Ascending aorta (tissue), 2 donors: ENCODE results near the gene ARHGAP23. TPM values are rescaled to one million over a fixed set of nuclear protein-coding genes. Genes with fewer than 3 reads are reported as not detected.

Experiments used
- DNase-seq, 2 donors: peaks; one replicate each; pipeline ENCODE4 v3.0.0-alpha.2; 2019; ENCODE audit warnings: low spot score in 2 of 2
- H3K27ac ChIP-seq, 2 donors: fragments of 200-600 bp; sonication (generic); one replicate each; pipeline ENCODE4 v1.5.1; 2016 to 2017; ENCODE audit warnings: mild to moderate bottlenecking in 1 of 2
- H3K27me3 ChIP-seq: fragments of 200-600 bp; sonication (generic); one replicate; pipeline ENCODE4 v1.5.1; 2017
- H3K36me3 ChIP-seq, 2 donors: fragments of 200-600 bp; sonication (generic); one replicate each; pipeline ENCODE4 v1.5.1; 2016
- H3K4me1 ChIP-seq, 2 donors: fragments of 200-600 bp; sonication (generic); one replicate each; pipeline ENCODE4 v1.5.1; 2016 to 2017; ENCODE audit warnings: mild to moderate bottlenecking in 1 of 2
- H3K4me3 ChIP-seq, 2 donors: fragments of 200-600 bp; sonication (generic); one replicate each; pipeline ENCODE4 v1.5.1; 2016 to 2017; ENCODE audit warnings: mild to moderate bottlenecking in 1 of 2
- H3K9me3 ChIP-seq, 2 donors: fragments of 200-600 bp; sonication (generic); one replicate each; pipeline ENCODE4 v1.5.1; 2016
- intact Hi-C: fragments of 100-400 bp; cut with DNase I; formaldehyde crosslinking; loops from one replicate; pipeline ENCODE4 v1.15.1; 2023
- total RNA-seq: library from RNA; depleted of rRNA; stranded (reverse); fragments of >200 nt; gene quantifications from one replicate; pipeline ENCODE4 v1.1.0, GENCODE V29; 2016
- TF ChIP-seq, protein P1 (sequence below), 3 experiments: fragments of 200-600 bp in 2 of 3; fragments of 450-650 bp in 1 of 3; sonication (generic) in 2 of 3; IDR thresholded peaks; one replicate each; pipeline ENCODE4 v1.5.1; 2016 to 2019; ENCODE audit warnings: antibody characterized with exemption in 3 of 3, mild to moderate bottlenecking in 1 of 3, moderate library complexity in 1 of 3

Gene ARHGAP23
- total RNA-seq, 1 donor from 2014 or later, result 89.0 TPM

DNA sequence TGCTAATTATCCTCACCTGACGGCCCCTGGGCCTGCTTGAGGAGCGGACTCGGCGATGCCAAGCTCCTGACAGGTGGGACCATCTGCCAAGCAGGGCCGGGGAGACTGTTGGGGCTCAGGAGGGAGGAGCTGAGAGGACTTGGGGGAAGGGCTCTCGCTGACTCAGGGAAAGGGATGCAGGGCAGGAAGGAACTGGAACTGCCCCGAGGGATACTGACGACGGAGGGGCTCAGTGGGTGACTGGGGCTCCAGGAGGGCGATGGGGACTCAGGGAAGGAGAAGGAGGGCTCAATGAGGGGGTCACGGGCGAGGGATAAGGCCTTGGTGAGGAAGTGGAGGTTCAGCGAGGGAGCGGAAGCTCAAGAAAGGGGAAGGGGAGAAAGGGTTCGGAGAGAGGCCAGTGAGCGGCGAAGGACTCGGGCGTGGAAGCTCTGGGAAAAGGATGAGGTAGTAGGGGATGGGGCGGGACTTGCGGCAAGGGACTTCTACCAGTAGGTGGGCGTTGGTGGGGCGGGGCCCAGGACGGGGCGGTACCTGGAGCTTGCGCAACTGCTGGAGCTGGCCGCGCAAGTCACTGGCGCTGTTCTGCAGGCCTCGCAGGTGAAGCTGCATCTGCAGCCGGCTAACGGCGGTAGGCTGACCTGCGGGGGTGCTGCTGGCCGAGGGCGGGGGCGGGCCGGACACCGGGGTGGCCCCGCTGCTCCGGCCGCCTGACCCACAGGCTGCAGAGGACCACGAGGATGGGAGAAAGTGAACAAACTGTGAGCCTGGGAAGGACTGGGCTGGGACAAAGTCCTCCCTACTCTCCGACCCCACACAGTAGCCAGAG, 131.0 kb downstream of the ARHGAP23 start:
- H3K36me3 ChIP-seq, result no peaks in the 10 kb centered on the region
- intact Hi-C loops, result no loop called here
- no peak overlapping the region for H3K27ac ChIP-seq
- peaks cover 7 to 14% of the 10 kb centered on the region in 2 donors for H3K4me1 ChIP-seq
- TF ChIP-seq, protein P1, sequence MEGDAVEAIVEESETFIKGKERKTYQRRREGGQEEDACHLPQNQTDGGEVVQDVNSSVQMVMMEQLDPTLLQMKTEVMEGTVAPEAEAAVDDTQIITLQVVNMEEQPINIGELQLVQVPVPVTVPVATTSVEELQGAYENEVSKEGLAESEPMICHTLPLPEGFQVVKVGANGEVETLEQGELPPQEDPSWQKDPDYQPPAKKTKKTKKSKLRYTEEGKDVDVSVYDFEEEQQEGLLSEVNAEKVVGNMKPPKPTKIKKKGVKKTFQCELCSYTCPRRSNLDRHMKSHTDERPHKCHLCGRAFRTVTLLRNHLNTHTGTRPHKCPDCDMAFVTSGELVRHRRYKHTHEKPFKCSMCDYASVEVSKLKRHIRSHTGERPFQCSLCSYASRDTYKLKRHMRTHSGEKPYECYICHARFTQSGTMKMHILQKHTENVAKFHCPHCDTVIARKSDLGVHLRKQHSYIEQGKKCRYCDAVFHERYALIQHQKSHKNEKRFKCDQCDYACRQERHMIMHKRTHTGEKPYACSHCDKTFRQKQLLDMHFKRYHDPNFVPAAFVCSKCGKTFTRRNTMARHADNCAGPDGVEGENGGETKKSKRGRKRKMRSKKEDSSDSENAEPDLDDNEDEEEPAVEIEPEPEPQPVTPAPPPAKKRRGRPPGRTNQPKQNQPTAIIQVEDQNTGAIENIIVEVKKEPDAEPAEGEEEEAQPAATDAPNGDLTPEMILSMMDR (IDR thresholded peaks at IDR 0.05), result no peak
- H3K9me3 ChIP-seq, result no peaks in the 10 kb centered on the region
- peaks cover 49% of the 10 kb centered on the region for H3K27me3 ChIP-seq
- peak overlapping the region; percentile 35 to 58 for H3K4me3 ChIP-seq
- peak; percentile 50 to 84 for DNase-seq

DNA sequence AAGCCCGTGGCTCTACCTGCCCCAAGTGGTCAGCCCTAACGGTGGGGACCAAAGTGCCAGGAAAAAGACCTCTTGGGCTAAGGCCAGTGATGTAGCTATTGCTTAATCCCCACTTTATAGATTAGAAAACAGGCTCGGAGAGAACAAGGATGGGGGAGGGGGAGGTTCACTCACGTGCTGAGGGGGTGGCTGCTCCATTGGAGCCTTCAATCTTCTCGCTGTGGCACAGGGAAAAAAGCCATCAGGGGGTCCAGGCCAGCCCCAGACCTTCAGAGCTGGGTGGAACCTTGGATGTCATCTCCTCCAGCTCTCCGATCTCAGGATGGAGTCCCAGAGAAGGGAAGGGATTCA, 131.6 kb downstream of the ARHGAP23 start:
- intact Hi-C loops, result no loop called here
- H3K36me3 ChIP-seq, result no peaks in the 10 kb centered on the region
- H3K9me3 ChIP-seq, result no peaks in the 10 kb centered on the region
- H3K4me3 ChIP-seq, result peak overlapping the region in 1 of 2 donors; percentile 58
- no peak overlapping the region for H3K27ac ChIP-seq
- no peak for DNase-seq
- H3K4me1 ChIP-seq, result peaks cover 7 to 14% of the 10 kb centered on the region in 2 donors
- TF ChIP-seq, protein P1 (IDR thresholded peaks at IDR 0.05), result no peak
- peaks cover 52% of the 10 kb centered on the region for H3K27me3 ChIP-seq

DNA sequence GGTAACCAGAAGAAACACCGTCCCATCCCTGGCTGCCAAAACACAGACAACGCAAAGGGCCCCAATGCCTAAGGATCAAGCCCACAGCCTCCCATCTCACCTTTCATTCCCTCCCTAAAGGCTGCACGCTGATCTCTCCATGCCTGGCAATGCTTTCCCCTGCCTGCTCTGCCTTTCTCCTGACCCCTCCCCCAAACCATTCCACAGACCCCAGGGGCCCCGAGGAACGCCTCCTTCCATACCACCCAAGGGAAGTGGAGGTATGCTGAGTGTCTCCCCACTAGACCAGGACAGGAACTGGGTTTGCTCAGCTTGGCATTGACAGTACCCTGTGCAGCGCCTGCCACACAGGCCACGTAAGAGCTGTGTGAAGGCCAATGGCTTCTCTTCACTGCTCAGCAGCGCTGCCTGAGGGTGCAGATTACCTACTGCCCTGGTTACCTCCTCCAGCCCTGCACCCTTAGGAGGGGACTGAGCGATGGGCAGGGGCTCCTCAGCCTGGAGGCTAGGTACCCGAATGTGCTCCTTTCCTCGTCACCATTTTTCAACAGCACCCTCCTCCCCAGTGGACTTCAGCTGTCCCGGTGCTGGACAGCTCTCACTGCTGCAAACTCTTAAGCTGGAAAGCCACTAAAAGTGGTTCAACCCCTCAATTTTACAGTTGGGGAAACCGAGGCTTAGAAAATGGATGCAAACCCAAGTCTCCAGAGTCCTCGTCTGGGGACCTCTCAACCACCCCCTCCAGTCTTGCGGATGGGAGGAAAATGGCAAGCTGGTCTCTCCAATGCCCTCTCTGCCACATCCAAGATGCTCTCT, 132.4 kb downstream of the ARHGAP23 start:
- Histone ChIP-seq H3K4me1 (peaks cover 7 to 14% of the 10 kb centered on the region in 2 donors), H3K27ac (no peak overlapping the region), H3K27me3 (peaks cover 58% of the 10 kb centered on the region), H3K36me3 (no peaks in the 10 kb centered on the region), H3K4me3 (no peak overlapping the region), H3K9me3 (no peaks in the 10 kb centered on the region)
- intact Hi-C loops, result no loop called here
- TF ChIP-seq, protein P1 (IDR thresholded peaks at IDR 0.05), result no peak
- no peak for DNase-seq

DNA sequence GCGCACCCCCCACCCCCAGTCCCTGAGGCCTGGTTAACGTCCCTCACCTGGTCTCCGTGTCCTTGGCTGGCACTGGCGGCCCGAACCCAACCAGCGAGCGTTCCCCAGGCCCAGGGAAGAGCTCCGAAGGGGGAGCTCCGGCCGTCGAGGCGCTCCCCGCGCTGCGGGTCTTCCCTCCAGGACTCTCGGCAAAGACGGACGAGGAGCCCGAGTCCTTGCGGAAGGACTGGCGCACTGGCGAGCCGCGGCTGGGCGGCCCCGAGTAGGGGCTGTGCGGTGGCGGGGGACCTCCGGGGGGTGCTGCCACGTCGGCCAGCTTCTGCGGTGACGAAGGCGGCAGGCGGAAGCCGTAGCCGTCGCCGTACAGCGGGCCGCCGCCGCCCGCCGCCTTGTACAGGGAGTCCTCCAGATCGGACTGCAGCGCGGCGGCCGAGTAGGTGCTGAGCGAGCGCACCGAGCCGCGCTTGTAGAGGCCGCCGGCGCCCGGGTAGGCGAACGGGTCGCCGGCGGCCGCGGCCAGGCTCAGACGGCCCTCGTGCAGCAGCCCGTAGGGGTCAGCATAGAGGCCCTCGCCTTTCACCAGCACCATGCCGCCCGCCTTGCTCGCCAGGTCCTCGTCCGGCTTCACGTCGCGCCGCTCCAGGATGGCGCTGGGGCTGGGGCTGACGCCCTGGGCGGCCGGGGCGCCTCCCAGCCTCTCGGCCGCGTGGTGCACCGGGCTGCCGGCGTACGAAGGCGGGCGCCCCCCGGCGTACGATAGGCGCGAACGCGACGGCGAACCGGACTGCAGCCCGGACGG, 133.4 kb downstream of the ARHGAP23 start:
- Histone ChIP-seq H3K27ac (no peak overlapping the region), H3K4me1 (peaks cover 7 to 14% of the 10 kb centered on the region in 2 donors), H3K9me3 (no peaks in the 10 kb centered on the region), H3K36me3 (no peaks in the 10 kb centered on the region), H3K27me3 (peaks cover 54% of the 10 kb centered on the region), H3K4me3 (no peak overlapping the region)
- intact Hi-C loops, result no loop called here
- TF ChIP-seq, protein P1 (IDR thresholded peaks at IDR 0.05), result no peak
- DNase-seq, result no peak

Other genes with a start within 250 kb of the ARHGAP23 start
- gene TBC1D3, start 235.9 kb upstream of the ARHGAP23 start, total RNA-seq, result not detected
- gene MRPL45, start 131.3 kb upstream of the ARHGAP23 start, total RNA-seq, result 27.5 TPM
- not detected for gene GPR179, start 84.5 kb upstream of the ARHGAP23 start, total RNA-seq
- 10.3 TPM for gene SOCS7, start 76.6 kb upstream of the ARHGAP23 start, total RNA-seq
- gene SRCIN1, start 177.5 kb downstream of the ARHGAP23 start, total RNA-seq, result not detected
- gene EPOP, start 246.5 kb downstream of the ARHGAP23 start, total RNA-seq, result 2.1 TPM